Measurements from ENCODE around the gene LXN.
A peak's percentile ranks its signal among the peaks of the same experiment; 100 is the strongest.

LXN gene

DNA sequence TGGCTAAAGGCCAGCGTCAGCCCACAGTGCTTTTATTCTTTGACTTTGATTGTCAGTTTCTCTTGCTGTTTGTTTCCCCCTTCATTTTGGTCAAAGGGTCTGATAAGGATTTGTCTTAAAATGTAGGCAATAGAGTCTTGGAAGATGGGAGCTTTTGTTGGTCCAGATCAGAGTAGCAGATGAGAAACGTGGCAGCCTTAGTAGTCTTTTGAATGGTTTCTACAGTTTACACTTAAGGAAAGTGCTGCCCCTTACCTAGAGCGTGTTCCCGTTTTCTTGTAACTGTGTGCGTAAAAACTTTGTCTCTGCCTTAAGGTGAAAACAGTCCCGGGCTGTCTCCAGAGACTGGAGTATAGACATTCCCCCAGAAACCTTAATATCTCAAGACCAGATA, 630 bp downstream of the LXN start:
- DNase-seq: no peak

DNA sequence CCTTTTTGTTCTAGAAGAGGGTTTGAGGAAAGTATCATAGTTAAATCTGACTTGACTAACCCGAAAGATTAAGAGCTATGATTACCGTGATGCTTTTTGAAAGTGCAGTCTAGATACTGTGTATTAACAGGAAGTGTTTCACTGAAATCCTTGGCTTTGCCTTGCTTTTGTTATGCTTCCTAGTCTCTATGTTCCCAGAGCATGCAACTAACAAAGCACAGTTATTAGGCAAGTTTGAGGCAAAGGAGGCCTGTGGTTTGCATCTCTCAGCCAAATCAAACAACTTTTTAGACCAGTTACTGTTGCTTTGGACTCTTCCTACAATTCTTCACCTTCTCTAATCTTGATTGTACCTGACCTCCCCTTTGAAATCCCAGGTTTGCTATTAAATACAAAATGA, 3.9 kb downstream of the LXN start:
- DNase-seq: no peak

DNA sequence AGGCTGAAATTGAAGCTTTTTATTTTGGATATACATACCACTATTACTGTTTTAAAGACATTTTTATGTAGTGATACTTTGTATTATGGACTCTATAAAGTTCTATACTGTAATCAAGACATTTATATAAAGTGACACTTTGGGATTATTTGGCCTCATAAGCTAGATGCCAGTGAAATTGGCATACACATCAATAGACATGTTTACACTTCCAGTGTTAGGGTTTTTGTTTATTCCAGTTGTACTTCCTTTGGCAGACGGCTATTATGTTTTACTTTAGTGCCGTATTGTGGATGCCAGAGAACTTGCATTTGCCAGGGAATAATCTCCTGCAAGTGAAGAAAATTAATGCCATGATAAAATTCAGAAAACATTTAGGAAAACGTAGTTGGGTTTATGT, 6.0 kb downstream of the LXN start:
- DNase-seq: no peak

DNA sequence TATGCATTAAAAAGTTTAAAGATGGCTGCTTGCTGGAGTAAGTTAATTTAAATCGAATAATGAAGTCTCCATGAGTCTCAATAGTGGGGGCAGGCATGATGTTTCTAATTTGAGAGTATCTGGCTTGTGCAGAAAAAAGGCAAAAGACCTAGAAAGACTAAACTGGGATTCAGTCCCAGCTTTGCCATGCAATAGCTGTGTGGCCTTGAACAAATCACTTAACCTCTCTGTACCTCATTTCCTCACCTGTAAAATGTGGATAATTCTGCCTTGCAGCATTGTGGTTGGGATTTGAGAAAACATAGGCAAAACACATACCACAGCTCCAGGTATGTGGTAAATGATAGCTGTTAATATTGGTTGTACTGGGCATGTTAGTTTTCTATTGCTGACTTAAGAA, 8.6 kb downstream of the LXN start:
- no peak for DNase-seq

DNA sequence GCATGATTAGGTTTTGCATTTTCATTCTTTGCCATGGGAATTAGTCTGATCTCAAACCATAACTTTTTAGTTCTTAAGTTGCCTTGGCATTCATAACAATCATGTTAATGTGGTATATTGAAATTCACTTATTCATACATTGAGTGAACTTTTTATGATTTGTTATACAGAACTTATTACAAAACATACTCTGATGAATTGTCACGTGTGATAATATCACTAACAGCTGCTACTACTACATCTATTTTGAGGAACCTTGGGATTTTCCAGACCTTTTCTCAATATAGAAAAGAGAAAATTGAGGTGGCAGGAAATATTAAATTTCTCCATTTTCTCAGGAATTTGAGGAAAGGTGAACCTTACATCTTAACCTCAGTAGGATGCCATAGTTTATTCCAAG, 9.2 kb downstream of the LXN start:
- no peak for DNase-seq

DNA sequence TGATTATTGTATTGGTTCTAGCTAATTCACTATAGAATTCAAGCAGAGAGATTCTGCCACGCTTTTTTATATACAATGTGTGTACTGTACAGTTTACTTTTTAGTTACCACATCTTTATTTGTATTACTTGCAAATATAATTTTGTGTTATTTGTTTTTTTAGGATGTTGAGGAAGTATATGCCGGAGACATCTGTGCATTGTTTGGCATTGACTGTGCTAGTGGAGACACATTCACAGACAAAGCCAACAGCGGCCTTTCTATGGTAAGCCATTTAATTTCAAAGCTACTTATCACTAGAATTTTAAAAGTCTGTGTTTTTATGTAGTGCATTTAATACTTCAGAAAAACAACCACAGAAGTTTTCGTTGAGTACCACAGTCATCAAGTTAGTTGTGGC, 11.7 kb downstream of the LXN start:
- DNase-seq: no peak

DNA sequence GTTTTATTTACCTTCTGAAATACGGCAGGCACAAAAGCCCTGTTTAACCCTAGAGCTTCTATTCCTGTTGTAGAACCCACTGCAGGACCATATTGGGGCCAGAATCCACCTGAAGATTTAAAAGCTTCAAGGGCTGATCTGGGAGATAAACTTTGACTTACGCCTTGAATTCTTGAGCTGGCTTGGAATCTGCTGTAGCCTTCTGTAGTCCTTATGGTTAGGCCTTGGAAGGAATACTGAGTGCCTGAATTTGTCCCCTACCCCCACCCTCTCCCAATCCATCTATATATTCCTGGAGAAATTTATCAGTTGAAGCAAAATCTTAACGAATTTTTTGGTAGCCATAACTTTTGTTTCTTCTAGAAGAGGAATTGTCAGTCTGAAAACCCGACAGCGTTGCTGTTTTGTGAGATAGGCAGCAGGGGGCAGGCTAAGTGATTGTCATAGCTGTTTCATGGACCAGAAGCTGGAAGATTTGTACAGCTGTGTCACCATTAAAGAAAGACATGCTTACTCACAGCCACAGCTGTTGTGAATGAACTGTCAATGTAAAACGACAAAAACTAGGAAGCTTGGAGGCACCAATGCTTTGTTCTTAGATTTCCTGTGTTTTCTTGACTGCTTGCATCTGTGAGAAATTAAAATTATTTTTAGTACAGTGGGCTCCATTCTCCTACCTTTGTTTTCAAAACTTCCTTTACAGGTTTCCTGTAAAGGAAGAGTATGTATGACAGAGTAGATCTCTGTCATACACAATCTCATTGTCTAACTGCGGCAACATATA, 12.8 kb downstream of the LXN start:
- peak in 41 of 58 donors; percentile 1 to 63 (median 20) for DNase-seq

DNA sequence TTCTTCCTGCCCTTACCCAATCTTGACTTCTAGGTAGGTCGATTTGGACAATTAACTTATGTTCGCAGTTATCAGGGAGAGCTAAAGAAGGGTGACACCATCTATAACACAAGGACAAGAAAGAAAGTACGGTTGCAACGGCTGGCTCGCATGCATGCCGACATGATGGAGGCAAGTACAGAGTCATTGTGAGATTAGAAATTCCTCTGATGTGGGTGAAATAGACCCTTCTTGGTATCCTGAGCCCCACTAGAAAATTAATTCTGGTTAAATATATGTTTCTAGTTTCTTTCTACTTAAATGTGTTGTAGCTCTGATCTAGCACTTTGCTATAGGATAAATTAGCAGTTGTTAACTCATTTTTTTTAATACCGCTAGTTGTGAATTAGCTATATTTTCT, 13.6 kb downstream of the LXN start:
- DNase-seq: no peak

DNA sequence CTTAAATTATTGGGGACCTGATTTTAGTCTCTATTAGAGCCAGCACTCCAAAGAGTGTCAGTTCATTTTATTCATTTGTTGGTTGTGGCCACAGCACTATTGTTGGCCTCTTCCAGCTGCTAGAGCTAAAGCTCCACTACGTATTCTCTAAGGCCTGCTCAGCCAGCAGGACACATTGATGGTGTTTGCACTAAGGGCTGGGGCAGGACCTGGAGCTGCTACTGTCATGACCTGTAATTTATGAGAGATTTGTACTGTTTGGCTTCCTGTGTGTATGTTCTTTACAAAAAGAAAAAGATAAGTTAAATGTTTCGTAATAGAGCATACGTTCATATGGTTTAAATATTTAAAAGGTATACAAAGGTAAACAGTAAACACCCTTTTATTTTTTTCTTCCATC, 20.0 kb downstream of the LXN start:
- DNase-seq: no peak

DNA sequence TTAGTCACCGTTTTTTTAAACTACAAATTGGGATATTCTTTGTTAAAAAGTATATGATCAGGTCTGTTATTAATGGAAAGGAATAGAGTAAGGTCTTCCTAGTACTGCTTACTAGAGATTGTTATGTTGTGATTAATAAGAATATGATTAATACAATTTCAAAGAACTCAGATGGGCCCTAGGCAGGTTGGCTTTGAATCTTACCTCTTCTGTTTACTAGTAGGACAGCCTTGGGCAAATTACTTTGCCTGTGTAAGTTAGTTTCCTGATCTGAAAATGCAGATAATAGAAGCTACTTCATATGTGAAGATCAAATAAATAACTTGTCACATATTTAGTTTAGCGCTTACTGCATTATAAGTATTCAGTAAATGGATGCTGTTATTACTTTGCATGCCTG, 21.3 kb downstream of the LXN start:
- DNase-seq: no peak

DNA sequence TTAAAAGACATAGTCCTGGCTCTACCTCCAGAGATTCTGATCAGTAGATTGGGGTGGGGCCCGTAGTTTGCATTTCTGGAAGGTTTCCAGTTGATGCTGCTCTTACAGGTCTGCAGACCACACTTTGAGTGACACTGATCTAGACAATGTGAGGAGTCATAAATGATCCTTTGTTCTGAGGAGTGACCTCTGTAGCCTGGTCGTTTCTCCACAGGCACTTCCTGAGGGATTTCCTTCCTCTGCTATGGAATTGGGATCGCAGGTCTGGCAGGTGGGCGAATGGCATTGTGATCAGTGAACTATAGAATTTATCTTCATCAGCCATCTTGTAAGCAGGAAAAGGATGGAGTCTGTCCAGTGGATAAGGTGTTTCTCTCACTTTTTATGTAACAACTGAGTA, 22.7 kb downstream of the LXN start:
- no peak for DNase-seq

DNA sequence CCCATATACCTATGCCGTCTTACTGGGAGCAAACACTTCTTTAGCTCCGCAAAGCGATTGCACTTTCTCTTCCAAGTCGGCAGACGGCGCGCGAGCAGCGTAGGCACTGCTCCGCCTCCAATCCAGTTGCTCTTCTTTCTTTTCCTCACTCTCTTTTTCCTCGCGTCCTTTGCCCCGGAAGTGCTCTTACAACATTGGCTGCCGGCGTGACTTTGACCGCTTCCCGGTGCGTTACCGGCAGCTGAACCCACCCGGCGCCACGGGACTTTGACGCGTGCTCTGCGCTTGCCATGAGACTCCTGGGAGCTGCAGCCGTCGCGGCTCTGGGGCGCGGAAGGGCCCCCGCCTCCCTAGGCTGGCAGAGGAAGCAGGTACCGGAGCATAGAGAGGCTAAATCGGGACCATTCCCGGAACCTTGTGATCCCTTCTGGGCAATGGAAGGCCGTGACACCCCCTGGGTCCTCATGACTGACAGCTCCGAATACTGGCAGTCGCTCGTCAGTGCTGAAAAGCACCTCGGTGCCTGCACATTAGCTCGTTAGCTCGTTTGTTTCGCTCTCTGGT, 28.0 kb downstream of the LXN start, which contains the start of gene GFM1:
GFM1 (plus strand) TSS at position 183 of the 564 bp plus-strand sequence; CDS start at position 291, 108 bp downstream.
- peak; percentile 70 to 96 (median 90) for DNase-seq

DNA sequence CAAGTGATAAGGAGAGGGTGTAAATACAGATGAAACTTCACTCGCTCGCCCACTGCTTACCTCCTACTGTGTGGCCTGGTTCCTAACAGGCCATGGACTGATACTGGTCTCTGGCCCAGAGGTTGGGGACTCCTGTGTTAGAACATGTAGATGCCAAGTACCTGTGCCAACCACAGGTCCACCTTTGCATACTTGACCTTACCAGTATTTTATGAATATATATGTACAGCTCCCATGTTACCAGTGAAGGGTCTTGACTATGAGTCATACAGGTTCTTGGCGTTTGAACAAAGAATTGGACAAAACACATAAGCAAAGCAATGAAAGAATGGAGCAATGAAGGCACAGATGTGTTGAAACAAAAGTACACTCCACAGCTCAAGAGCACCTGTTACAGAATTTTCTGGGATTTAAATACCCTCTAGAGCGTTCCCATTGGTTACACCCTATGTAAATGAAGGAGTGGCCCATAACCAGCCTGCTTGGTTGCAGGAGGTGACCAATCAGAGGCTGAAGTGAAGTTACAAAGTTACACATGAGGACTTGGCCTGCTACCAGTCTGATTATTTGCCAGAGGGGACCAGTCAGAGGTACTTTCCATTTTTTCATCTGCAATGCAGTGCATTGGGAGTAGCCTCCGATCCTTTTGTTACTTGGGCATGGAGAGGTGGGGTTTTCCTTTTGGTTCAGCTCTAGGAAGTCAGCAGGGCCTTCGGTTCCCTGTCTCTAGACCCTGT, 29.8 kb downstream of the LXN start:
- DNase-seq: no peak

DNA sequence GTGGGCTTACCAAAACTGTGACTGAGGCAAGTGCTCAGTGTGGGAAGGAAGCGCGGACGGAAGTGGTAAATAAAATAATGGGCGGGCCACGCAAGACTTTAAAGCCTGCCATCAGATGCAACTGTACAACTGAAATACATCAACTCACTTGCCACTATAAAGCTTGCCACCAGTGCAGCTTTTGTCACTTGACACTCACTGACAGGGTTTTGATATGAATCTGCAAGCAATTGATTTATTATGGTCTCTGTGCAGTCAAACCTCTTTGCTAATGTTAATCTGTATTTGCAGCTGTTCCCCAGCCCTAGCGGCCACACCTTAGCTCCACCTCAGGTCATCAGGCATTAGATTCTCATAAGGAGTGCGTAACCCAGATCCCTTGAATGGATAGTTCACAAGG, 30.4 kb downstream of the LXN start:
- no peak for DNase-seq

DNA sequence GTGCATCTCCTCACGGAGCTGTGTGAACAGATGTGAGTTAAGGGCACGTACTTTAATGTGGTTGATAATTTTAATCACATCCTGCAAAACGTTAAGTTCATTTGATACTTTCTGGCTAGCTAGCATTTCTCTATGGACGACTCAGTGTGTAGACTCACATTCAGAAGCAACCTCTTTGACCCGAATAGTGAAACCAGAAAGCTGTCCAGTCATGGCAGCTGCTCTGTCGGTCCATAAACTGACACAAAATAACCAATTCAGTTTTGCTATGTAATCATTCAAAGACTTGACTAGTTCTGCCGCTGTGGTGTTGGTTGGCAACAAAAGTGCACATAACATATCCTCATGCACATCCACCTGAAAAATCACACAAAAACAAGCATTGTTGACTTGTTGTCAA, 31.8 kb downstream of the LXN start:
- DNase-seq: no peak

DNA sequence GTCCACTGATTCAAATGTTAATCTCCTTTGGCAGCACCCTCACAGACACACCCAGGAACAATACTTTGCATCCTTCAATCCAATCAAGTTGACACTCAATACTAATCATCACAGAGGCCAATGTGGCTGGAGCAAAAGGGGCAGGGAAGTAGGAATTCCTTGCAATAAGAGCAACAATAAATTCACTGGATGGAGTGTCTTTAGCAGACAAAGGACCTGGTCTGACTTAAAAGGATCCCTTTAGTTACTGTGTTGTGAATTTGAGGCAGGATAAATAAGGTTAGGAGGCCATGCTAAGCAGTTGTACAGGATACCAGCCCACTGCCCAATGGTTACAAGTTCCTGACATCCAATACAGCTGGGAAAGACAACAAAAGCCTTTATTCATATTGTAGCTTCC, 40.5 kb downstream of the LXN start:
- DNase-seq: no peak

DNA sequence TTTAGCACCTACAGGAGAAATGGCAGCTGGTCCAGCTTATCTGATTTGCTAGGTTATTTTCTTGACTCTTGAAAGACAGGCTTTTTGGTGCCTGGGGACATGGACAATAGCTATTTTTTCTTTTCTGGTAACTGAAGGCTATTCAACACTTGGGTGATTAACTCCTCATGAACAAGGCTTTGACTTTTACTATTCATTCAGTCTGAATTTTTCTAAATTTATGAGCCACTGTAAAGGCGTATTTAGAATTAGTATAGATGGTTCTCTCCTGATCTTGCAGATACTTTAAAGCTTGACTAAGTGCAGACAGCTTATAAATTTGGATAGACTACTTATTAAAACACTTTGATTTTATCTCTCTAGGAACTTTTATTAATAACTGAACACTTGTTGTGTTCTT, 46.6 kb downstream of the LXN start:
- no peak for DNase-seq

DNA sequence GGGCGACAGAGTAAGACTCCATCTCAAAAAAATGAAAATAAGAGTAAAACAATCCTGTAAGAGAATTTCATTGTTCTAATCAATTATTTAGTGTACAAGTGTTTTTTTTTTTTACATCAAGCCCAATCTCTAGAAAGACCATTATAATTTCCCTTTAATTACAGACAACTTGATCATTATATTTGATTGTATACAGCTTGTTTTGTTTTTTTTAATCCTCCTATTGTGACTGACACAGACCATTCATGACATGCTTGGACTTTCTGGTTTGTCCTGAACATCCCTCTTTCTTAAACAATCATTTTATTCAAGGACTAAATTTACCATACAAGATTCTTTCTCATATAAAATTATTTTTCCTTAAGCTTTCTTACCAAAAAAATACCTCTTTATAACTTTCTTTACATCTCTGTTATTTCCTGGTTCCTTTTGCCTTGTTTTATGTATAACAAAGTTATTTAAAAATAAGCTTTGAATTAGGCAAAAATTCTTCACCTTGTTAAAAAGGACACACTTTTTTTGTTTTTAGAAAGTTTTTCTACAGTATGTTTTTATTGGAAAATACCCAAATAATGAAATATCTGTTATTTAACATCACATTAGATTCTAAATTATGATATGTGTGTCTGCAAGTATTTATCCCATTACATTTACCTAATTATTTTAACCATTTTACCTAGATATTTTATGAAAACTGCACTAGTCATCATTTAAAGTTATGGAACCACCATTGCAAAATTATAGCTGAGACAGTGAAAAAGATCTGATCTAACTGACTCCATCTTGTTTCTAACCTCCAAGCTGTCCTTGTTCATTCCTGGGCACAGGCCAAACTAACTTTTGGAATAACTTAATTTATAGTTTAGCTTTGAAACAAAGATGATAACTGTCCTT, 54.2 kb downstream of the LXN start:
- no peak for DNase-seq
